Measurements from ENCODE around the gene SIK2.

DNA sequence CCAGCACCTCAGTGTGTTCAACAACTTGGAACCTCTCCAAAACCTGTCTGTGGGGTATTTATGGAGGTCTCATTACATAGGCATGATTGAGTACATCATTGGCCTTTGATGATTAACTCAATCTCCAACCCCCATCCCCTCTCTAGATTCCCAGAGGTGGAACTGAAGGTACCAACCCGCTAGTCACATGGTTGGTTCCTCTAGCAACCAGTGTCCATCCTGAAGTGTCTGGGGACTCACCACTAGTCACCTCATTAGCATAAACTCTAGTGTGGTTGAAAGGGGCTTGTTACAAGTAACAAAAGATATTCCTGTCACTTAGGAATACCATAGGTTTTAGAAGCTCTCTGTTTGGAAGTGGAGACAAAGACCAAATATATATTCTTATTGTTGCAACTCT is 40.3 kb downstream of the SIK2 start:
- TF ChIP-seq RAD21 (conservative IDR thresholded peaks at IDR 0.05) = no peak
- TF ChIP-seq EP300 (conservative IDR thresholded peaks at IDR 0.05; ENCODE audit: poor library complexity, severe bottlenecking) = no peak
- TF ChIP-seq, protein P1, sequence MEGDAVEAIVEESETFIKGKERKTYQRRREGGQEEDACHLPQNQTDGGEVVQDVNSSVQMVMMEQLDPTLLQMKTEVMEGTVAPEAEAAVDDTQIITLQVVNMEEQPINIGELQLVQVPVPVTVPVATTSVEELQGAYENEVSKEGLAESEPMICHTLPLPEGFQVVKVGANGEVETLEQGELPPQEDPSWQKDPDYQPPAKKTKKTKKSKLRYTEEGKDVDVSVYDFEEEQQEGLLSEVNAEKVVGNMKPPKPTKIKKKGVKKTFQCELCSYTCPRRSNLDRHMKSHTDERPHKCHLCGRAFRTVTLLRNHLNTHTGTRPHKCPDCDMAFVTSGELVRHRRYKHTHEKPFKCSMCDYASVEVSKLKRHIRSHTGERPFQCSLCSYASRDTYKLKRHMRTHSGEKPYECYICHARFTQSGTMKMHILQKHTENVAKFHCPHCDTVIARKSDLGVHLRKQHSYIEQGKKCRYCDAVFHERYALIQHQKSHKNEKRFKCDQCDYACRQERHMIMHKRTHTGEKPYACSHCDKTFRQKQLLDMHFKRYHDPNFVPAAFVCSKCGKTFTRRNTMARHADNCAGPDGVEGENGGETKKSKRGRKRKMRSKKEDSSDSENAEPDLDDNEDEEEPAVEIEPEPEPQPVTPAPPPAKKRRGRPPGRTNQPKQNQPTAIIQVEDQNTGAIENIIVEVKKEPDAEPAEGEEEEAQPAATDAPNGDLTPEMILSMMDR (IDR thresholded peaks at IDR 0.05; ENCODE audit: poor library complexity, severe bottlenecking) = no peak

Data from neural cell (in vitro differentiated cells).